GM21576 (cell line): ENCODE measurements around the gene GTPBP2.
"Not testable (repeated sequence)": the region's sequence is repeated elsewhere in the genome, so short reads cannot be mapped to it uniquely, and the experiment has no call there.

Experiments
- ATAC-seq: cut with Tn5 transposase; IDR thresholded peaks from one replicate; pipeline ENCODE4 v1.9.1; 2021; ENCODE audit warnings: mild to moderate bottlenecking, moderate library complexity; ENCODE audit not compliant: unreplicated experiment

The GTPBP2 gene

GRCh38 chr6:43625393-43625992 lies 3.6 kb downstream of the GTPBP2 start:
- no peak for ATAC-seq

- no peak for ATAC-seq
Observed at GRCh38 chr6:43624786-43625288, 4.2 kb downstream of the GTPBP2 start.

GRCh38 chr6:43623880-43624785 lies 4.9 kb downstream of the GTPBP2 start:
- ATAC-seq: no peak

- no peak for ATAC-seq
Observed at GRCh38 chr6:43622541-43622940, 6.5 kb downstream of the GTPBP2 start.

GRCh38 chr6:43621836-43622180 lies 7.3 kb downstream of the GTPBP2 start:
- no peak for ATAC-seq

- ATAC-seq: no peak
Observed at GRCh38 chr6:43621078-43621835, 7.8 kb downstream of the GTPBP2 start.

- ATAC-seq: no peak
Observed at GRCh38 chr6:43616725-43617472, 12.2 kb downstream of the GTPBP2 start.

GRCh38 chr6:43614396-43614730 lies 14.7 kb downstream of the GTPBP2 start:
- no peak for ATAC-seq

- ATAC-seq: no peak
Observed at GRCh38 chr6:43613721-43614395, 15.2 kb downstream of the GTPBP2 start.

- no peak for ATAC-seq
Observed at GRCh38 chr6:43610431-43610830, 18.6 kb downstream of the GTPBP2 start.

- no peak for ATAC-seq
Observed at GRCh38 chr6:43609402-43609801, 19.7 kb downstream of the GTPBP2 start.

- ATAC-seq: no peak
Observed at GRCh38 chr6:43608807-43609206, 20.3 kb downstream of the GTPBP2 start.

- ATAC-seq: no peak
Observed at GRCh38 chr6:43608310-43608763, 20.7 kb downstream of the GTPBP2 start.

- no peak for ATAC-seq
Observed at GRCh38 chr6:43606019-43606418, 23.0 kb downstream of the GTPBP2 start.

- no peak for ATAC-seq
Observed at GRCh38 chr6:43604174-43604573, 24.9 kb downstream of the GTPBP2 start.

- ATAC-seq: no peak
Observed at GRCh38 chr6:43600595-43600994, 28.5 kb downstream of the GTPBP2 start.

GRCh38 chr6:43593938-43594337 lies 35.1 kb downstream of the GTPBP2 start:
- ATAC-seq: no peak

- ATAC-seq: not testable (repeated sequence)
Observed at GRCh38 chr6:43589564-43589963, 39.5 kb downstream of the GTPBP2 start.

- ATAC-seq: no peak
Observed at GRCh38 chr6:43588194-43588593, 40.9 kb downstream of the GTPBP2 start.

- ATAC-seq: no peak
Observed at GRCh38 chr6:43584892-43585570, 44.0 kb downstream of the GTPBP2 start.
